ENCODE data around the gene WDFY4. TPM values are rescaled to one million over a fixed set of nuclear protein-coding genes. Genes with fewer than 3 reads are reported as not detected.

WDFY4 gene
- polyA plus RNA-seq, 1 donor (not counting 4 experiments of a cell fraction or from before 2014, with no cell fraction given) = 0.04 TPM

DNA sequence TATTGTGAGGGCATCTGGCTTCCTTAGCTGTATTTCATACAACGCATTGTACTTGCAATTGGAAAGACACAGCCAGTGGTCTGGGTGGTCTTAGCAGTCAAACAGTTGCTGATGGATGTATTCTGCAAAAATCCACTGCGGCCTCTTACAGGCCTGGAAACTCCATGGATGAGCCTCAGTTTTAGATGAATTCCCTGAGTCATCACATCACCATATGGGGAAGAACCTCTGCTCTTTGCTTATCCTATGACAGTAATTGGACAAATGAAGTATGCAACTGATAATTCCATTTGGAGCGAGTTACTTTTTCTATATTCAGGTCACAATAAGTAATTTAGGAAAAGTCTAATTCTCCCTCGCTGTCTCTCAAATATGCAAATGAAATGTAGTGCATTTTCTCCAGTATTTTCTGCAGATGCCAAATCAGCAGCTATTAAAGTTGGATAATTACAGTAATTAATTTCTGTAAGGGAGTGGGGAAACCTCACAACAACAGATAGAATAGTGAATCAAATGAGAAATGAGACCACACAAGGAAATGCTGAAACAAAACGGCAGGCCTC, 78.8 kb downstream of the WDFY4 start:
- H3K79me2 ChIP-seq (ENCODE audit: control insufficient read depth, insufficient read depth, low read length) = no peaks in the 10 kb centered on the region
- H3K36me3 ChIP-seq (ENCODE audit: control insufficient read depth in 2 of 2, extremely low read depth in 1 of 2, insufficient read depth in 2 of 2, low read length in 2 of 2) = no peaks in the 10 kb centered on the region
- no peaks in the 10 kb centered on the region for H4K20me1 ChIP-seq (ENCODE audit: control insufficient read depth, extremely low read depth, insufficient read depth, low read length)
- no peaks in the 10 kb centered on the region for H3K9me1 ChIP-seq (ENCODE audit: control insufficient read depth, extremely low read depth, insufficient read depth, low read length)
- no peak overlapping the region for H3K4me2 ChIP-seq (ENCODE audit: control insufficient read depth, extremely low read depth, insufficient read depth, low read depth, low read length)
- H3K27me3 ChIP-seq (ENCODE audit: control insufficient read depth, extremely low read depth, insufficient read depth, low read length) = peaks cover 17% of the 10 kb centered on the region
- H3K9ac ChIP-seq (ENCODE audit: control insufficient read depth, extremely low read depth, insufficient read depth, low read length) = no peak overlapping the region
- H2AFZ ChIP-seq (ENCODE audit: control insufficient read depth, low read length) = no peak overlapping the region
- no peak overlapping the region for H3K27ac ChIP-seq (ENCODE audit: control insufficient read depth, insufficient read depth, low read length)
- FAIRE-seq = no peak
- H3K4me3 ChIP-seq (ENCODE audit: control insufficient read depth in 2 of 3, extremely low read depth in 1 of 3, insufficient read depth in 2 of 3, low read depth in 1 of 3, low read length in 3 of 3) = no peak overlapping the region
- no peak for DNase-seq (ENCODE audit: low read depth, low spot score)
- H3K9me3 ChIP-seq (ENCODE audit: control insufficient read depth, low read depth, low read length) = no peaks in the 10 kb centered on the region
- dilution Hi-C loops (cut with MboI; ENCODE audit: extremely low pct_ligation_motif_present, low sequenced_read_pairs) = no loop called here
- TF ChIP-seq, protein P1, sequence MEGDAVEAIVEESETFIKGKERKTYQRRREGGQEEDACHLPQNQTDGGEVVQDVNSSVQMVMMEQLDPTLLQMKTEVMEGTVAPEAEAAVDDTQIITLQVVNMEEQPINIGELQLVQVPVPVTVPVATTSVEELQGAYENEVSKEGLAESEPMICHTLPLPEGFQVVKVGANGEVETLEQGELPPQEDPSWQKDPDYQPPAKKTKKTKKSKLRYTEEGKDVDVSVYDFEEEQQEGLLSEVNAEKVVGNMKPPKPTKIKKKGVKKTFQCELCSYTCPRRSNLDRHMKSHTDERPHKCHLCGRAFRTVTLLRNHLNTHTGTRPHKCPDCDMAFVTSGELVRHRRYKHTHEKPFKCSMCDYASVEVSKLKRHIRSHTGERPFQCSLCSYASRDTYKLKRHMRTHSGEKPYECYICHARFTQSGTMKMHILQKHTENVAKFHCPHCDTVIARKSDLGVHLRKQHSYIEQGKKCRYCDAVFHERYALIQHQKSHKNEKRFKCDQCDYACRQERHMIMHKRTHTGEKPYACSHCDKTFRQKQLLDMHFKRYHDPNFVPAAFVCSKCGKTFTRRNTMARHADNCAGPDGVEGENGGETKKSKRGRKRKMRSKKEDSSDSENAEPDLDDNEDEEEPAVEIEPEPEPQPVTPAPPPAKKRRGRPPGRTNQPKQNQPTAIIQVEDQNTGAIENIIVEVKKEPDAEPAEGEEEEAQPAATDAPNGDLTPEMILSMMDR (optimal IDR thresholded peaks at IDR 0.05 in 1 of 3, IDR thresholded peaks at IDR 0.05 in 1 of 3, conservative IDR thresholded peaks at IDR 0.05 in 1 of 3; ENCODE audit: extremely low read depth in 1 of 3, insufficient read depth in 2 of 3, low read length in 3 of 3) = no peak
- TF ChIP-seq EZH2 (IDR thresholded peaks at IDR 0.05; ENCODE audit: low read length) = no peak
- H3K4me1 ChIP-seq (ENCODE audit: control insufficient read depth, extremely low read depth, insufficient read depth, low read length) = no peaks in the 10 kb centered on the region

DNA sequence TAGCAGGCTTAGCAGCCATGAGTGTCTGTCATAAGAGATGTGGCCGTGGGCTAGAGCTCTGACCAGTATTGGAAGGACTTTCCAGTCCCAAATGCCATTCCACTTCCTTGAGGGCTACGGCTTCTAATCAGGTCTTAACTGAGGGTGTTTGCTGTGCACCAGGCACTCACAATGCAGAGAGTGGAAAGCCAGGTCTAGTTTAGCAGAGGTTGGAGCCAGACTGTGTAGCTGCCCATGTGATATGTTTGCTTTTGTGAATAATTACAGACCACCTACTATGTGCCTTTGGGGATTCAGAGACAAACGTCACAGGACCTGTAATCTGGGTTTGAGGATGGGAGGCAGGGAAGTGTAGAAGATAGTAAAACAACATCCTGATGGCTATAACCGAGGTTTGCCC, 79.8 kb downstream of the WDFY4 start:
- Histone ChIP-seq H3K79me2 (ENCODE audit: control insufficient read depth, insufficient read depth, low read length) (no peaks in the 10 kb centered on the region), H2AFZ (ENCODE audit: control insufficient read depth, low read length) (no peak overlapping the region), H3K27ac (ENCODE audit: control insufficient read depth, insufficient read depth, low read length) (no peak overlapping the region), H4K20me1 (ENCODE audit: control insufficient read depth, extremely low read depth, insufficient read depth, low read length) (no peaks in the 10 kb centered on the region), H3K4me3 (ENCODE audit: control insufficient read depth in 2 of 3, extremely low read depth in 1 of 3, insufficient read depth in 2 of 3, low read depth in 1 of 3, low read length in 3 of 3) (no peak overlapping the region), H3K27me3 (ENCODE audit: control insufficient read depth, extremely low read depth, insufficient read depth, low read length) (peaks cover 13% of the 10 kb centered on the region), H3K9me3 (ENCODE audit: control insufficient read depth, low read depth, low read length) (no peaks in the 10 kb centered on the region), H3K4me1 (ENCODE audit: control insufficient read depth, extremely low read depth, insufficient read depth, low read length) (no peaks in the 10 kb centered on the region), H3K9ac (ENCODE audit: control insufficient read depth, extremely low read depth, insufficient read depth, low read length) (no peak overlapping the region), H3K36me3 (ENCODE audit: control insufficient read depth in 2 of 2, extremely low read depth in 1 of 2, insufficient read depth in 2 of 2, low read length in 2 of 2) (no peaks in the 10 kb centered on the region), H3K4me2 (ENCODE audit: control insufficient read depth, extremely low read depth, insufficient read depth, low read depth, low read length) (no peak overlapping the region), H3K9me1 (ENCODE audit: control insufficient read depth, extremely low read depth, insufficient read depth, low read length) (no peaks in the 10 kb centered on the region)
- no peak for FAIRE-seq
- dilution Hi-C loops (cut with MboI; ENCODE audit: extremely low pct_ligation_motif_present, low sequenced_read_pairs) = no loop called here
- no peak for DNase-seq (ENCODE audit: low read depth, low spot score)
- TF ChIP-seq, protein P1 (optimal IDR thresholded peaks at IDR 0.05 in 1 of 3, IDR thresholded peaks at IDR 0.05 in 1 of 3, conservative IDR thresholded peaks at IDR 0.05 in 1 of 3; ENCODE audit: extremely low read depth in 1 of 3, insufficient read depth in 2 of 3, low read length in 3 of 3) = no peak
- no peak for TF ChIP-seq EZH2 (IDR thresholded peaks at IDR 0.05; ENCODE audit: low read length)

Data from keratinocyte (primary cell).